HG02763 (cell line): Measurements from ENCODE around the gene PDXDC1.
A peak's percentile ranks its signal among the peaks of the same experiment; 100 is the strongest.
"Not testable (repeated sequence)": the region's sequence is repeated elsewhere in the genome, so short reads cannot be mapped to it uniquely, and the experiment has no call there.

ENCODE experiments used
- ATAC-seq: cut with Tn5 transposase; IDR thresholded peaks from one replicate; pipeline ENCODE4 v1.9.1; 2021; ENCODE audit warnings: mild to moderate bottlenecking, moderate library complexity; ENCODE audit not compliant: unreplicated experiment

Gene PDXDC1

GRCh38 chr16:14973785-14974322 is 972 bp upstream of the PDXDC1 start:
- ATAC-seq: not testable (repeated sequence)

- ATAC-seq: not testable (repeated sequence)
These were observed 533 bp upstream of the PDXDC1 start for GRCh38 chr16:14974331-14974655.

DNA sequence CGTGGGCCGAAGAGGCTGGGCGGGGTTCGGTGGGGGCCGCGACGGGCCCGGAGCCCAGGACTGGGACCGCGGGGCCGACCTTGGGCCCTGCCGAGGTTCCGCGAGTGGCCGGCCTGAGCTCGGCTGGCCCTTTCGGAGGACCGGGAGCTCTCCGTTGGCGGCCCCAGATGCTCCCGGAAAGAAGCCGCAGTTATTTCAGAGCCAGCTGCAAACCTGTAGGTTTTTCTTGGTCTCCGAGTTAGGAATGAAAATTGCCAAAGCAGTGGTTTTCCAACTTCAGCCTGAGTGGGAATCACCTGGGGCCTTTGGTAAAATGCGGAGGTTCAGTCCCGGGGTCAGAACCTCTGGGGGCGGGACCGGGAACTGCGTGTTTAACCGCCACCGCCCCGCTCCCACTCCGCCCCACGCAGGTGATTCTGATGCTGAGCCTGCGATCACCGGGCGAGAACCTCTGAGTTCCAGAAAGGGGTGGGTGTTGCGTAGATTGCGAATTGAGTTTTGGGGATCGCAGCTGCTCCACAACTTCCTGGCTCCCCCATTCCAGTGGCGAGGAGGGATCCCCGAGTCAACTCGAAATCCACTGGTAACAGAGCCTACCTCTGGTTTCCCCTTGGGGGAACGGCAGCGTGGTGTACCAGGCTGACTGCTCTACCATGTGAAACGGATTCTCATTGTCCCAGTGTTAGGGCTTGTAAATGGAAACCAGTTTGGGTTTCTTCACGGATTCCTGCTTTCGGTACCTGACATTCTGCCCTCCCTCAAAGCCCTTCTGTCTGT is 780 bp downstream of the PDXDC1 start:
- peak; percentile 11 for ATAC-seq

GRCh38 chr16:14976971-14977736 is 2.3 kb downstream of the PDXDC1 start:
- ATAC-seq: not testable (repeated sequence)

DNA sequence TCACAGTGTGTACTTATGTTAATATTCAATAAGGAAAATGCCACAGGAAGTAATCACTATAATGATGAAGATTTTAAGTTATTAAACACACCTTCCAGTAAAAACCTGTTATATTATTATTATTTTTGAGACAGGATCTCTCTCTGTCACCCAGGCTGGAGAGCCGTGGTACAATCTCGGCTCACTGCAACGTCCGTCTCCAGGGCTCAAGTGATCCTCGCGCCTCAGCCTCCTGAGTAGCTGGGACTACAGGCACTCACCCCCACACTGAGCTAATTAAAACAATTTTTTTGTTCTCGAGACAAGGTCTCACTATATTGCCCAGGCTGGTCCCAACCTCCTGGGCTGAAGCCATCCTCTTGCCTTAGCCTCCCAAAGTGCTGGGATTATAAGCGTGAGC is 3.5 kb downstream of the PDXDC1 start:
- ATAC-seq: not testable (repeated sequence)

GRCh38 chr16:14978908-14979307 is 4.1 kb downstream of the PDXDC1 start:
- not testable (repeated sequence) for ATAC-seq

DNA sequence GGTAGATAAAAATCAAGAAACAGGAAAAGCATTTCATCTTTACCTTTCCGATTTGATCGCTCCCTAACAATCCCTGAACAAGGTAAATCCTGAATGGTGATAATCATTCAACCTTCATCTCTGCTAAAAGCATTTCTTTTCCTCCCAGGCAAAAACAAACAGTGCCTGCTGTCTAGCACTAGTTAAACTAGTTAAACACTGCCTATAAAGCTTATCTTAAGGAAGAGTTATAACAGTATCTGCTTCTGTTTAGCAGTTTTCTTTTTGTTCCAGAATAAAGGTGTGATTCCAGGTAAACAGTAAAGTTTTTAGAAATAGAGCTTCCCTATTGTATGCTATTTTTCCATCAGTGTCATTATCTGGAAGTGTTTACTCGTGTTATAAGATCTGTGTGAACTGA is 6.4 kb downstream of the PDXDC1 start:
- ATAC-seq: not testable (repeated sequence)

GRCh38 chr16:14982521-14982920 is 7.7 kb downstream of the PDXDC1 start:
- ATAC-seq: not testable (repeated sequence)

DNA sequence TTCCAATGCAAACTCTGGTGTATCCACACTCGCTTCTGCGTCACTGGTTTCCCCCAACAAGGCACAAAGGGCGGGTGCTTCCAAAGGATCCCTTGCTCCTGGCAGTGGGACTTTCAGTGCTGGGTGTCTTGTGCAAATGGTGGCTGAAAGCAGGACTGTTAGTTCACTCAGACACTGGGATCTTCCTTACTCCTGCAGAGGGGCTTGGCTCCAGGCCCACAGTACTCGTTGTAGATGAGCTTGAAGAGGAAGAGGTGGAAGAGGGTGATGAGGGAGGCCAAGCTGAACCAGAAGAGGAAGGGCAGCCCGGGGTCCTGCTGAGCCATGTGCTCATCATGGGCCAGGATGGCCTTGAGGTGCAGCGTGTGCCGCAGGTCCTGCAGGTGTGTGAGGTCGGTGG is 13.3 kb downstream of the PDXDC1 start:
- ATAC-seq: not testable (repeated sequence)

GRCh38 chr16:14988661-14989191 is 13.9 kb downstream of the PDXDC1 start:
- ATAC-seq: not testable (repeated sequence)

DNA sequence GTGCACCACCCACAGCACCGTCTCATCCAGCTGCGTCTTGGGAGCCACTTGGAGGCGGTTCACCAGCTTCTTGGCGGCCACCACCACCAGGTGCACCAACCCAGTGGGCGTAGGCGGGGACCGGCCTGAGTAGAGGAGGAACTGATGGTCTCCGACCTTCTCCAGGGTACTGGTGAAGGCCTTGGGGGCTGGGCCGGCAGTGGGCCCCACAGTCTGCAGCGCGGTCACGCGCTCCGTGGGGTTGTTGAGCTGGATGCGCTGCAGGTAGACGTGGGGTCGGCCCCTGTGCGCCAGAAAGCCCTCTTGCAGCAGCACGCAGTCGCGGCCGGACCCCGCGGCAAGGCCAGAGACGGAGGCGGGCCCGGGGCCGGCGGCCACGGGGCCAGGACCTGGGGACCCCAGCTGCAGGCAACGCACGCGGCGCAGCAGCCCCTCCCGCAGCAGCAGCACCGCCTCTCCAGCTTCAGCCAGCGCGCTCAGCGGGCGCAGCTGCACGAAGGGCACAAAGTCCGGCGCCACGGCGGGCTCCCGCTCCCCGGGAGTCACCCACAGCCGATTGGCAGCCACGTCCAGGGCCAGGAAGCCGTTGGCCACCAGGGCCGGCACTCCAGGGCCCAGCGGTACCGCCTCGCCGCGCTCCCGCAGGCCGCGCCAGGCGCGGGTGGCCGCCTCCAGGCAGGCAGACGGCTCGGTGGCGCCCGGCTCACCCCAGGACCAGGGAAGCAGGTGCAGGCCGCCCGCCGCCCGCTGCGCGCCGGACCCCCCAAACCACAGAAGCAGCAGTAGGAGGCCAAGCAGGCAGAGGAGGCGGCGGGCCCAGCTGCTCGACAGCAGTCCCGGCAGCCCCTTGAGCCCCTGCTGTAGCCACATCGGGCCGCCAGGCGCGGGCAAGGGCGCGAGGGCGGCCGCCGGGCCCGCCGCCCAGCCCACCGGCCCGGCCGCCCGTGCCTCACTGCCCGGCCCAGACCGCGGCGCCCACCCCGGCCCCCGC is 14.8 kb downstream of the PDXDC1 start:
- ATAC-seq: not testable (repeated sequence)

DNA sequence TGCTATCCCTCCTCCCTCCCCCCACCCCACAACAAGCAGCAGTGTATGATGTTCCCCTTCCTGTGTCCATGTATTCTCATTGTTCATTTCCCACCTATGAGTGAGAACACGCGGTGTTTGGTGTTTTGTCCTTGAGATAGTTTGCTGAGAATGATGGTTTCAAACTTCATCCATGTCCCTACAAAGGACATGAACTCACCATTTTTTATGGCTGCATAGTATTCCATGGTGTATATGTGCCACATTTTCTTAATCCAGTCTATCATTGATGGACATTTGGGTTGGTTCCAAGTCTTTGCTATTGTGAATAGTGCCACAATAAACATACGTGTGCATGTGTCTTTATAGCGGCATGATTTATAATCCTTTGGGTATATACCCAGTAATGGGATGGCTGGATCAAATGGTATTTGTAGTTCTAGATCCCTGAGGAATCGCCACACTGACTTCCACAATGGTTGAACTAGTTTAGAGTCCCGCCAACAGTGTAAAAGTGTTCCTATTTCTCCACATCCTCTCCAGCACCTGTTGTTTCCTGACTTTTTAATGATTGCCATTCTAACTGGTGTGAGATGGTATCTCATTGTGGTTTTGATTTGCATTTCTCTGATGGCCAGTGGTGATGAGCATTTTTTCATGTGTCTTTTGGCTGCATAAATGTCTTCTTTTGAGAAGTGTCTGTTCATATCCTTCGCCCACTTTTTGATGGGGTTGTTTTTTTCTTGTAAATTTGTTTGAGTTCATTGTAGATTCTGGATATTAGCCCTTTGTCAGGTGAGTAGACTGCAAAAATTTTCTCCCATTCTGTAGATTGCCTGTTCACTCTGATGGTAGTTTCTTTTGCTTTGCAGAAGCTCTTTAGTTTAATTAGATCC is 18.7 kb downstream of the PDXDC1 start:
- ATAC-seq: not testable (repeated sequence)

DNA sequence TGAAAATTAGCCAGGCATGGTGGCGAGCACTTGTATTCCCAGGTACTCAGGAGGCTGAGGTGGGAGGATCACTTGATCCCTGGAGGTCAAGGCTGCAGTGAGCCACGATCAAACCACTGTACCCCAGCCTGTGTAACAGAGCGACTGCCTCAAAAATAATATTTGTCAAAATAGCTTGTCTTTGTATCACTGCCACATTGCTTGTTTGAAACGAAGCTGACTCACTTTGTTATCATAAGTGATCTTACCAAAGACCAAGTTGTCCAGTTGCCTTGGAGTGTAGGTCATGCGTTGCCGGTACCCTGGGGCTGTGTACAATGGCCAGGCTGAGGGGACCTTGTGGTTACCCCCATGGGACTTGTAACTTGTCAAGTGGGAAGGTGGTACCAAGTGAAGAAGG is 21.9 kb downstream of the PDXDC1 start:
- not testable (repeated sequence) for ATAC-seq

- not testable (repeated sequence) for ATAC-seq
These were observed 23.5 kb downstream of the PDXDC1 start for GRCh38 chr16:14998300-14998699.

- ATAC-seq: not testable (repeated sequence)
These were observed 25.0 kb downstream of the PDXDC1 start for GRCh38 chr16:14999845-15000244.

DNA sequence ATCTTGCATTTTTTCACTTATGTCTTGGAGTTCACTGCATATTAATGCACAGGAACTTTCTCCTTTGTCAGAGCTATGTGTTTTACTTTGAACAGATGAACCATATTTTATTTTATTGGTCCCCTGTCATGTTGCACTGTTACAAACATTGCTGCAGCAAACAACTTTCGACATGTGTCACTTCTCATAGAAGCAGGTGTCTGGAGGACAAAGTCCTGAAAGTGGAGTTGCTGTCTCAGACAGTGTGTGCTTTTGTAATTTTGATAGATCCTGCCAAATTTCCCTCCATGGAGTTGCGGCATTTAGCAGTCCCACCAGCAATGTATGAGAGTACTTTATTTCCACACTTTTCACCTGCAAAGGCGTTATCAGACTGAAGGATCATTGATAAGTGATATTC is 27.6 kb downstream of the PDXDC1 start:
- ATAC-seq: not testable (repeated sequence)

GRCh38 chr16:15005357-15006132 is 30.7 kb downstream of the PDXDC1 start:
- not testable (repeated sequence) for ATAC-seq

DNA sequence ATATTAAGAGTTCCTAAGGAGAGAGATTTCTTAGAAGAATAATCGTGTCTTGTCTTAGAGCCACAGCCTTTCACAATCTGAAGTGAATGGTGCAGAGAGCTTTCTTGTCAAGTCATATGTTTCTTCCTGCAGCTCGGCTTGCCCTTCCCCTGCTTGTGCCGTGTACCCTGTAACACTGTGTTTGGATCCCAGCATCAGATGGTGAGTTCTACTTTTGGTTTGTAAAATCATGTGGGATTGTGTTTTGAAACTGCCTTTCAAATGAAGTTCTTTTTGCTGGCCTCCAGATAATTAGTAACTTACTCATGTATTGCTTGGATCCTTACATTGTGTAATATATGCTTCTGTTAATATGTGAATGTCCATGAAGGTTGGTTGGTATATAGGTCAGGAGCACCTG is 33.8 kb downstream of the PDXDC1 start:
- ATAC-seq: not testable (repeated sequence)

GRCh38 chr16:15012941-15013340 is 38.1 kb downstream of the PDXDC1 start:
- not testable (repeated sequence) for ATAC-seq
